Ovary (tissue), 9 donors: ENCODE measurements around the gene MIF4GD. TPM values are rescaled to one million over a fixed set of nuclear protein-coding genes. Genes with fewer than 3 reads are reported as not detected.

ENCODE experiments used
- DNase-seq, 5 donors: peaks; one replicate each; pipeline ENCODE4 v3.0.0-alpha.2; 2019 to 2020
- H3K27ac ChIP-seq, 2 donors: fragments of 200-600 bp; one replicate each; pipeline versions ENCODE4 v1.5.1 to v1.8.0; 2019 to 2022
- H3K27me3 ChIP-seq: fragments of 200-600 bp; one replicate; pipeline ENCODE4 v1.8.0; 2022
- H3K36me3 ChIP-seq: fragments of 200-600 bp; sonication (generic); one replicate; pipeline ENCODE4 v1.5.1; 2019
- H3K4me1 ChIP-seq: one replicate; pipeline ENCODE4 v1.8.1; 2013; ENCODE audit warnings: mild to moderate bottlenecking, moderate library complexity; ENCODE audit not compliant: insufficient read depth
- H3K4me3 ChIP-seq: fragments of 200-600 bp; sonication (generic); one replicate; pipeline ENCODE4 v1.5.1; 2017
- H3K9me3 ChIP-seq, 2 donors: fragments of 200-600 bp in 1 of 2; sonication (generic) in 1 of 2; one replicate each; pipeline versions ENCODE4 v1.5.1 to v1.8.1; 2013 to 2019; ENCODE audit warnings: mild to moderate bottlenecking in 1 of 2, moderate library complexity in 1 of 2
- CTCF ChIP-seq, 3 donors: fragments of 450-650 bp in 2 of 3; fragments of 200-600 bp in 1 of 3; IDR thresholded peaks; one replicate each; pipeline versions ENCODE4 v1.5.1 to v1.8.0; 2016 to 2022; ENCODE audit warnings: antibody characterized with exemption in 3 of 3, mild to moderate bottlenecking in 1 of 3
- EP300 ChIP-seq: sonication (generic); formaldehyde crosslinking; IDR thresholded peaks from one replicate; pipeline ENCODE4 v1.6.1; 2017; ENCODE audit warnings: antibody characterized with exemption
- POLR2A ChIP-seq: fragments of 450-650 bp; IDR thresholded peaks from one replicate; pipeline ENCODE4 v1.6.1; 2017; ENCODE audit warnings: antibody characterized with exemption, mild to moderate bottlenecking, moderate library complexity
- WGBS, 3 donors: extraction: QIAGEN DNeasy Blood & Tissue Kit in 1 of 3; methylation state at CpG; one replicate each; pipeline versions ENCODE4 v1.1.5 to v1.1.7; 2013 to 2017; 5-methylcytosine and 5-hydroxymethylcytosine counted together
- intact Hi-C, 4 donors: fragments of 100-400 bp; cut with DNase I; formaldehyde crosslinking; loops; one replicate each; pipeline versions ENCODE4 v1.11.0 to v1.15.1; 2022 to 2023
- polyA plus RNA-seq, 2 donors: library from polyadenylated mRNA; stranded (reverse); fragments of 200-250 nt in 1 of 2; fragments of 350-450 nt in 1 of 2; fragmentation: Illumina TruSeq in 1 of 2; extraction: RNeasy Lipid Tissue Mini Kit (QIAGEN cat#74804) in 1 of 2; gene quantifications; one replicate each; pipeline ENCODE4 v1.2.3, GENCODE V29; 2013 to 2014
- total RNA-seq, 7 donors: library from RNA; depleted of rRNA in 2 of 7; stranded (reverse); fragments of >200 nt in 2 of 7; fragmentation: NEBNext Ultra II Directional in 3 of 7; extraction: Animal tissue kit (Norgen Biotek cat#: 25700) in 3 of 7; gene quantifications; one replicate each; pipeline versions ENCODE4 v1.1.0 to v1.2.4, GENCODE V29; 2016 to 2023
- donor health status: DM: no; HTN: no; CAD: no; lungs with moderate emphysema.
- donor health status: DM: no; HTN: no; CAD: no.
- donor health status: Bipolar disorder and iron deficiency.
- donor health status: DM: yes; HTN: yes; CAD: no.
- donor health status: DM: no; HTN: no; CAD: no.
- donor health status: DM: yes; HTN: yes; CAD: no.

The MIF4GD gene
- total and polyA plus RNA-seq, 9 donors, result 11.8 to 20.3 (median 15.6) TPM

- Histone ChIP-seq H3K27ac (no peak overlapping the region), H3K4me3 (no peak overlapping the region), H3K4me1 (no peaks in the 10 kb centered on the region), H3K9me3 (no peaks in the 10 kb centered on the region), H3K36me3 (no peaks in the 10 kb centered on the region), H3K27me3 (no peaks in the 10 kb centered on the region)
- TF ChIP-seq CTCF (IDR thresholded peaks at IDR 0.05) (no peak), POLR2A (no peak), EP300 (no peak)
- no peak for DNase-seq
- WGBS, 3 donors, result 88 to 95% (median 90%) methylated on average over 9 of the region's 9 CpGs
- intact Hi-C loops, result no loop called here
Measured at GRCh38 chr17:75241502-75241901, 29.5 kb downstream of the MIF4GD start.

- no peak overlapping the region for H3K27ac ChIP-seq
Measured at GRCh38 chr17:75241143-75241430, 29.9 kb downstream of the MIF4GD start.

GRCh38 chr17:75240394-75241142, 30.5 kb downstream of the MIF4GD start:
- no peak for TF ChIP-seq EP300
- TF ChIP-seq CTCF (IDR thresholded peaks at IDR 0.05), result no peak
- TF ChIP-seq POLR2A, result no peak
- no peak overlapping the region for H3K27ac ChIP-seq
- DNase-seq, result peak in 1 of 5 donors; percentile 44
- H3K36me3 ChIP-seq, result no peaks in the 10 kb centered on the region
- H3K4me1 ChIP-seq, result no peaks in the 10 kb centered on the region
- no peaks in the 10 kb centered on the region for H3K27me3 ChIP-seq
- intact Hi-C loops, result no loop called here
- no peaks in the 10 kb centered on the region for H3K9me3 ChIP-seq
- WGBS, 3 donors, result 58 to 69% (median 60%) methylated on average over 19 to 23 of the region's 23 CpGs
- H3K4me3 ChIP-seq, result no peak overlapping the region

More at GRCh38 chr17:75241143-75241430, 29.9 kb downstream of the MIF4GD start:
- no peak for DNase-seq
- WGBS, 3 donors, result 43 to 71% (median 67%) methylated on average over 7 of the region's 7 CpGs
- no peaks in the 10 kb centered on the region for H3K36me3 ChIP-seq
- intact Hi-C loops, result no loop called here
- H3K9me3 ChIP-seq, result no peaks in the 10 kb centered on the region
- TF ChIP-seq POLR2A (no peak), EP300 (no peak), CTCF (IDR thresholded peaks at IDR 0.05) (no peak)
- H3K4me1 ChIP-seq, result no peaks in the 10 kb centered on the region
- H3K27me3 ChIP-seq, result no peaks in the 10 kb centered on the region
- H3K4me3 ChIP-seq, result no peak overlapping the region

GRCh38 chr17:75239778-75240393, 31.1 kb downstream of the MIF4GD start:
- H3K4me1 ChIP-seq, result no peaks in the 10 kb centered on the region
- intact Hi-C loops, result no loop called here
- no peak for TF ChIP-seq EP300
- no peak for TF ChIP-seq POLR2A
- no peak for TF ChIP-seq CTCF (IDR thresholded peaks at IDR 0.05)
- DNase-seq, result no peak
- no peak overlapping the region for H3K27ac ChIP-seq
- WGBS, 3 donors, result 76 to 80% (median 78%) methylated on average over 23 of the region's 23 CpGs
- H3K4me3 ChIP-seq, result no peak overlapping the region
- H3K36me3 ChIP-seq, result no peaks in the 10 kb centered on the region
- H3K27me3 ChIP-seq, result no peaks in the 10 kb centered on the region
- no peaks in the 10 kb centered on the region for H3K9me3 ChIP-seq
